ENCODE data around the gene LIMS2. TPM values are rescaled to one million over a fixed set of nuclear protein-coding genes. Genes with fewer than 3 reads are reported as not detected.

LIMS2 gene
- total and polyA plus RNA-seq, 2 experiments from 2014 or later = 1.6 to 3.5 TPM

DNA sequence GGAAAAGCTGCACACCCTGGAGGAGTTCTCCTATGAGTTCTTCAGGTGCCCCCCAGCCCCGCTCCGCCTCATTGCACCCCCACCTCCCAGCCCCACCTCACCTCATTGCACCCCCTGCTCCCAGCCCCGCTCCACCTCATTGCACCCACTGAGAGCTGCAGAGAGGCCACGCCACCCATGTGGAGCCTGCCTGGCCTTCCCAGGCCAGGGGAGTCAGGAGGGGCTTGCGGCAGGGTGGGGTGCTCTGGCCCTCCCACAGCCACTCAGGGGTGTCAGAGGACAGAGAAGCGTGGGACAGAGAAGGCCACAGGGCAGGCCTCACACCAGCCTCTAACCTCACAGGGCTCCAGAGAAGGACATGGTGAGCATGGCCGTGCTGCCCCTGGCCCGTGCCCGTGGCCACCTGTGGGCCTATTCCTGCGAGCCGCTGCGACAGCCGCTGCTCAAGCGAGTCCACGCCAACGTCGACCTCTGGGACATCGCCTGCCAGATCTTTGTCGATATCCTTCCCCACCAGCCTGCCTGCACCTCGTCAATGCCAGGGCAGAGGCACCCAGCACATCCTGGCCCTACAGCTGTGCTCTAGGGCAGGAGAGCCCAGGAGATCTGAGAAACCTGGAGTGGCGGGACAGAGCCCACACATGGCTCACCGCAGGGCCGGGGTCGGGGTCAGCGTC is 44.3 kb downstream of the LIMS2 start (continued):
- TF ChIP-seq, protein P1, sequence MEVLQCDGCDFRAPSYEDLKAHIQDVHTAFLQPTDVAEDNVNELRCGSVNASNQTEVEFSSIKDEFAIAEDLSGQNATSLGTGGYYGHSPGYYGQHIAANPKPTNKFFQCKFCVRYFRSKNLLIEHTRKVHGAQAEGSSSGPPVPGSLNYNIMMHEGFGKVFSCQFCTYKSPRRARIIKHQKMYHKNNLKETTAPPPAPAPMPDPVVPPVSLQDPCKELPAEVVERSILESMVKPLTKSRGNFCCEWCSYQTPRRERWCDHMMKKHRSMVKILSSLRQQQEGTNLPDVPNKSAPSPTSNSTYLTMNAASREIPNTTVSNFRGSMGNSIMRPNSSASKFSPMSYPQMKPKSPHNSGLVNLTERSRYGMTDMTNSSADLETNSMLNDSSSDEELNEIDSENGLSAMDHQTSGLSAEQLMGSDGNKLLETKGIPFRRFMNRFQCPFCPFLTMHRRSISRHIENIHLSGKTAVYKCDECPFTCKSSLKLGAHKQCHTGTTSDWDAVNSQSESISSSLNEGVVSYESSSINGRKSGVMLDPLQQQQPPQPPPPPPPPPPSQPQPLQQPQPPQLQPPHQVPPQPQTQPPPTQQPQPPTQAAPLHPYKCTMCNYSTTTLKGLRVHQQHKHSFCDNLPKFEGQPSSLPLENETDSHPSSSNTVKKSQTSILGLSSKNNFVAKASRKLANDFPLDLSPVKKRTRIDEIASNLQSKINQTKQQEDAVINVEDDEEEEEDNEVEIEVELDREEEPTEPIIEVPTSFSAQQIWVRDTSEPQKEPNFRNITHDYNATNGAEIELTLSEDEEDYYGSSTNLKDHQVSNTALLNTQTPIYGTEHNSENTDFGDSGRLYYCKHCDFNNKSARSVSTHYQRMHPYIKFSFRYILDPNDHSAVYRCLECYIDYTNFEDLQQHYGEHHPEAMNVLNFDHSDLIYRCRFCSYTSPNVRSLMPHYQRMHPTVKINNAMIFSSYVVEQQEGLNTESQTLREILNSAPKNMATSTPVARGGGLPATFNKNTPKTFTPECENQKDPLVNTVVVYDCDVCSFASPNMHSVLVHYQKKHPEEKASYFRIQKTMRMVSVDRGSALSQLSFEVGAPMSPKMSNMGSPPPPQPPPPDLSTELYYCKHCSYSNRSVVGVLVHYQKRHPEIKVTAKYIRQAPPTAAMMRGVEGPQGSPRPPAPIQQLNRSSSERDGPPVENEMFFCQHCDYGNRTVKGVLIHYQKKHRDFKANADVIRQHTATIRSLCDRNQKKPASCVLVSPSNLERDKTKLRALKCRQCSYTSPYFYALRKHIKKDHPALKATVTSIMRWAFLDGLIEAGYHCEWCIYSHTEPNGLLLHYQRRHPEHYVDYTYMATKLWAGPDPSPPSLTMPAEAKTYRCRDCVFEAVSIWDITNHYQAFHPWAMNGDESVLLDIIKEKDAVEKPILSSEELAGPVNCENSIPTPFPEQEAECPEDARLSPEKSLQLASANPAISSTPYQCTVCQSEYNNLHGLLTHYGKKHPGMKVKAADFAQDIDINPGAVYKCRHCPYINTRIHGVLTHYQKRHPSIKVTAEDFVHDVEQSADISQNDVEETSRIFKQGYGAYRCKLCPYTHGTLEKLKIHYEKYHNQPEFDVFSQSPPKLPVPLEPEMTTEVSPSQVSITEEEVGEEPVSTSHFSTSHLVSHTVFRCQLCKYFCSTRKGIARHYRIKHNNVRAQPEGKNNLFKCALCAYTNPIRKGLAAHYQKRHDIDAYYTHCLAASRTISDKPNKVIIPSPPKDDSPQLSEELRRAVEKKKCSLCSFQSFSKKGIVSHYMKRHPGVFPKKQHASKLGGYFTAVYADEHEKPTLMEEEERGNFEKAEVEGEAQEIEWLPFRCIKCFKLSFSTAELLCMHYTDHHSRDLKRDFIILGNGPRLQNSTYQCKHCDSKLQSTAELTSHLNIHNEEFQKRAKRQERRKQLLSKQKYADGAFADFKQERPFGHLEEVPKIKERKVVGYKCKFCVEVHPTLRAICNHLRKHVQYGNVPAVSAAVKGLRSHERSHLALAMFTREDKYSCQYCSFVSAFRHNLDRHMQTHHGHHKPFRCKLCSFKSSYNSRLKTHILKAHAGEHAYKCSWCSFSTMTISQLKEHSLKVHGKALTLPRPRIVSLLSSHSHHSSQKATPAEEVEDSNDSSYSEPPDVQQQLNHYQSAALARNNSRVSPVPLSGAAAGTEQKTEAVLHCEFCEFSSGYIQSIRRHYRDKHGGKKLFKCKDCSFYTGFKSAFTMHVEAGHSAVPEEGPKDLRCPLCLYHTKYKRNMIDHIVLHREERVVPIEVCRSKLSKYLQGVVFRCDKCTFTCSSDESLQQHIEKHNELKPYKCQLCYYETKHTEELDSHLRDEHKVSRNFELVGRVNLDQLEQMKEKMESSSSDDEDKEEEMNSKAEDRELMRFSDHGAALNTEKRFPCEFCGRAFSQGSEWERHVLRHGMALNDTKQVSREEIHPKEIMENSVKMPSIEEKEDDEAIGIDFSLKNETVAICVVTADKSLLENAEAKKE (CRISPR knock-in tag; IDR thresholded peaks at IDR 0.05) = no peak
- no peak for TF ChIP-seq JUNB (IDR thresholded peaks at IDR 0.05; ENCODE audit: unreplicated experiment)

DNA sequence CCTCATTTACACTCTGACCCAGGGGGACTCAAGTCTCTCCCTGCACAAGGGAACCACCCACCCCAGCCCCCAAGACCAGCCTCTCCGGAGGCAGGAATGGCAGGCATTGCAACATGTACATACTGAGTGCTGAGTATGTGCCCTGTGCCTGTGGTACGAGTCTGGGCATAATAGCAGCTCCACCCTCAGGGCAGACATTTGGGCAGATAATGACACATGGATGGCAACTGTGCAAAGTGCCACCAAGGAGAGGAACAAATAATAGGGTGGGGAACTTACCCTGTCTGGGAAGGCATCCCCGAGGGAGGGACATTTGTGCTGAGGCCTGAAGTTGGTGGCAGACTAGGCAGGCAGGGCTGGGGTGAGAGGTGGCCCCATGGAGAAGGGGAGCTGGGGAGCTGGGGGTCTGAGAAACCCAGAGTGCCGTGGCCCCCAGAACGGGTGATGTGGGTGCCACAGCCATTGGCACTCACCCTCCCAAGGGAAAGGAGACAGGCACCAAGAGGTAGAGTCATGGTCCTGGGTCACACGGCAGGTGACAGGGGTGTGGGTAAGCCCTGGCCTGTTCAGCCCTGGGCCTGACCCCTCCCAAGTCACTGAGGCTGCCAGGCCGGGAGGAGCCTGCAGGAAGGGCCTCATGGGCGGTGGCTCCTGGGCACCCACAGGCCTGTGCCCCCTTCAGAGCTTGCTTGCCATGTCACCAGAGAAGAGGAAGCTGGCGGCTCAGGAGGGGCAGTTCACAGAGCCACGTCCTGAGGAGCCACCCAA is 45.0 kb downstream of the LIMS2 start:
- Histone ChIP-seq H3K4me2 (no peak overlapping the region), H3K27me3 (ENCODE audit: insufficient read depth) (no peaks in the 10 kb centered on the region), H3K4me1 (ENCODE audit: insufficient read depth) (no peaks in the 10 kb centered on the region), H3K4me3 (no peak overlapping the region), H3K27ac (ENCODE audit: low read depth) (no peak overlapping the region), H2AFZ (no peak overlapping the region), H3K9me2 (ENCODE audit: insufficient read depth) (no peaks in the 10 kb centered on the region), H3K79me2 (replicated peaks; ENCODE audit: insufficient read depth) (no peaks in the 10 kb centered on the region), H3F3A (replicated peaks; ENCODE audit: low read depth) (no peaks in the 10 kb centered on the region), H3K36me3 (ENCODE audit: insufficient read depth) (no peaks in the 10 kb centered on the region), H4K20me1 (replicated peaks; ENCODE audit: insufficient read depth) (no peaks in the 10 kb centered on the region)
- Mint-ChIP-seq H3K4me1 (peaks cover 3% of the 10 kb centered on the region; the same call in 2 of the 3 replicates), H3K36me3 (ENCODE audit: low read depth) (no peaks in the 10 kb centered on the region), H3K9me3 (no peaks in the 10 kb centered on the region), H3K27me3 (ENCODE audit: insufficient read depth, low read depth, poor library complexity) (peaks cover 1% of the 10 kb centered on the region), H3K27ac (no peak overlapping the region), H3K4me3 (no peak overlapping the region)
- no peak for ATAC-seq
- DNase-seq (ENCODE audit: low spot score) = no peak
- TF ChIP-seq JUNB (IDR thresholded peaks at IDR 0.05; ENCODE audit: unreplicated experiment) (no peak), STAT1 (IDR thresholded peaks at IDR 0.05; ENCODE audit: unreplicated experiment) (no peak), CREB1 (CRISPR knock-in tag; IDR thresholded peaks at IDR 0.05; ENCODE audit: low read depth) (no peak)
- TF ChIP-seq, protein P1 (CRISPR knock-in tag; IDR thresholded peaks at IDR 0.05) = no peak
